Ovary (tissue), 3 donors: ENCODE data around the gene ARHGEF10L.

ENCODE experiments used
- POLR2A ChIP-seq: fragments of 450-650 bp; IDR thresholded peaks from one replicate; pipeline ENCODE4 v1.6.1; 2017; ENCODE audit warnings: antibody characterized with exemption, mild to moderate bottlenecking, moderate library complexity
- TF ChIP-seq, protein P1 (sequence below), 3 donors: fragments of 450-650 bp in 2 of 3; fragments of 200-600 bp in 1 of 3; IDR thresholded peaks; one replicate each; pipeline versions ENCODE4 v1.5.1 to v1.8.0; 2016 to 2022; ENCODE audit warnings: antibody characterized with exemption in 3 of 3, mild to moderate bottlenecking in 1 of 3
- donor health status: DM: no; HTN: no; CAD: no.

DNA sequence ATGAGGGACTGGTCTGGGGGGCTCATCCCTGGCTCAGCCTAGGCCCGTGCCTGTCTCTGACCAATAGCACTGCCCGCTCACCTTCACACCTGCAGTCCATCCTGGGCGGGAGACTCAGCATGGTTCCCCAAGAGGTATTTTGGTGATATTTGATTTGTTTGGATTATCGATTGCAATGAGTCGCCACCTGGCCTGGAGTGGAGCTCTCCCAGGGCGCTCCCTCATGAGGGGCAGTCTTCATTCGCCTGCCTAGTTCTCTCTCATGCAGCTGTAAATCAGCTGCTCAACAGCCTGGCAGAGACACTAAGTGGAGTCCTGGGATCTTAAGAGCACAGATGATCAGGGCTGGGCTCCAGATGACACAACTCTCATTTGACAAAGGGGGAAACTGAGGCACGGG, 125.6 kb downstream of the ARHGEF10L start:
- no peak for TF ChIP-seq POLR2A
- TF ChIP-seq, protein P1, sequence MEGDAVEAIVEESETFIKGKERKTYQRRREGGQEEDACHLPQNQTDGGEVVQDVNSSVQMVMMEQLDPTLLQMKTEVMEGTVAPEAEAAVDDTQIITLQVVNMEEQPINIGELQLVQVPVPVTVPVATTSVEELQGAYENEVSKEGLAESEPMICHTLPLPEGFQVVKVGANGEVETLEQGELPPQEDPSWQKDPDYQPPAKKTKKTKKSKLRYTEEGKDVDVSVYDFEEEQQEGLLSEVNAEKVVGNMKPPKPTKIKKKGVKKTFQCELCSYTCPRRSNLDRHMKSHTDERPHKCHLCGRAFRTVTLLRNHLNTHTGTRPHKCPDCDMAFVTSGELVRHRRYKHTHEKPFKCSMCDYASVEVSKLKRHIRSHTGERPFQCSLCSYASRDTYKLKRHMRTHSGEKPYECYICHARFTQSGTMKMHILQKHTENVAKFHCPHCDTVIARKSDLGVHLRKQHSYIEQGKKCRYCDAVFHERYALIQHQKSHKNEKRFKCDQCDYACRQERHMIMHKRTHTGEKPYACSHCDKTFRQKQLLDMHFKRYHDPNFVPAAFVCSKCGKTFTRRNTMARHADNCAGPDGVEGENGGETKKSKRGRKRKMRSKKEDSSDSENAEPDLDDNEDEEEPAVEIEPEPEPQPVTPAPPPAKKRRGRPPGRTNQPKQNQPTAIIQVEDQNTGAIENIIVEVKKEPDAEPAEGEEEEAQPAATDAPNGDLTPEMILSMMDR (IDR thresholded peaks at IDR 0.05) = no peak
